GM19099 (cell line): ENCODE measurements around the gene KHDRBS2.

Source experiments
- POLR2A ChIP-seq: IDR thresholded peaks from 3 replicates; pipeline ENCODE4 v1.6.1; 2011; ENCODE audit warnings: low read depth; ENCODE audit not compliant: insufficient read length; ENCODE audit errors: extremely low read depth

Gene KHDRBS2

GRCh38 chr6:62103186-62103859 is 182.7 kb downstream of the KHDRBS2 start:
- TF ChIP-seq POLR2A, result no peak

GRCh38 chr6:62102387-62102786 is 183.6 kb downstream of the KHDRBS2 start:
- no peak for TF ChIP-seq POLR2A

GRCh38 chr6:62090442-62091229 is 195.4 kb downstream of the KHDRBS2 start:
- no peak for TF ChIP-seq POLR2A

DNA sequence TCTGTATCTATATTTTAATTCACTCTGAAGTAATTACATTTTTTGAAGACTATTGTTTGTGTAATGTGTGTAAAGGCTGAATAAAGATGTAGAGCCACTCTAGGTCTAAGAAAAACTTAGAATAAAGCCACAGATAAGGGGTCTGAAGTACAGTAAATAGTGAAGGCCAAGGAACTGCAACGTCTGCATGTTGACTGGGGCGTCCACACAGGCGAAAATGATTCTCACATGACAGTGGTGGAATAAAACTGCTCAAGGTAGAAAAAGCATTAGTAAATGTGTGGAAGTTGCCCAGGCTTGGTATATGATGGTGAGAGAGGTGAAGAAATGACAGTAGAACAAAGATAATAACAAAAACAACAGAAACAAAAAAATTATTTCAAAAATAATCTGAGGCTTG is 196.2 kb downstream of the KHDRBS2 start:
- TF ChIP-seq POLR2A, result no peak

DNA sequence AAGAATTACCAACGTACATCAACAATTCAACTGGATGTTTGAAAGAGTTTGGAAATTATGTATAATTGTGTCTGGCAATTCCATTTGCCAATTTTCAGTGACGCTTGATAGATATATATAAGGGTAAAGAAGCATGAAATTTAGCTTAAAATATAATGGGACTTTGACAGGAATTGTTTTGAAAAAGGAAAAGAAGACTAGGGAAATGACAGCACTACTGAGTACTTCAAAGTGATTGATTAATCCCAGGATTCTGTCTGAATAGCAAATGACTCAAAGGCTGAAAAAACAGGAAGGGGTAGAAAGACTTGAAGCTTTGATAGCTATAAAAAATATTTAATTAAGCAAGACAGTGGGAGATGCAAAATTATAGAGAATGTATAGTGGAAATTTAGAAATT is 200.0 kb downstream of the KHDRBS2 start:
- no peak for TF ChIP-seq POLR2A

GRCh38 chr6:62075869-62076268 is 210.2 kb downstream of the KHDRBS2 start:
- TF ChIP-seq POLR2A, result no peak

DNA sequence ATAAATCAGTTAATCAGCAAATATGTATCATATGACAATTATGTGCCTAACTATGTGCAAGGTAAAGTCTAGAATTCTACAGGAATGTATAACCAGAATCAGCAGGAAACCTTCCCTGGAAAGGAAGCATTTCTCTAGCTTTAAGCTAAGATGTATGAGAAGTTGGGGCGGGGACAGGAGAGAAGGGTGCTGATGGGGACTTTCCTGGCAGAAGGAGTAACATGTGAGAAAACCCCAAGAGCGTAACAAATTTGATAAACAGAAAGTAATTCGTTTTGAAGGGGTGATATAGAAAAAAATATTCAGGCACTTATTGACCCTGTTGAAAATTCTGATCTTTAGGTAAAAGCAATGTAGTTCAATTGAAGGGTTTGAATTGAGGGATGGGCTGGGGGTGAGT is 226.1 kb downstream of the KHDRBS2 start:
- TF ChIP-seq POLR2A, result no peak

DNA sequence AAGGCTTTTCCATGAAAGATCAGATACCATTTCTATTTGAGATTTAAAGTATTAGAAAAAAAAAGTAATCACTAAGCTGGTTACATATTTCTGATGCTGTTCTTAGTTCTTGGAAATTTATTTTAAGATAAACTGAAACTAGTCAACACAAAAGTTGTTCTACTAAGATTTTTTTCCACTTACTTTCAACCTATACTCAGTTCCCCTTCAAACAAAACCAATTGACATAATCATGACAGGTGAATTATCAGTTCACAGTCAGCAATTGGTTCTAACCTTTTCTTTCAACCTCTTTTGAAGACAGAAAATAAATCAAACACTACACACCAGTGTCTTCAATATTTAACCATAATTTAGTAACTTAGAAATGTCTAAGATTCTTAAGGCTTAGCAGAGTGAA is 228.7 kb downstream of the KHDRBS2 start:
- no peak for TF ChIP-seq POLR2A

- TF ChIP-seq POLR2A, result no peak
Measured at GRCh38 chr6:62045502-62045901, 240.5 kb downstream of the KHDRBS2 start.

GRCh38 chr6:62043084-62043483 is 242.9 kb downstream of the KHDRBS2 start:
- no peak for TF ChIP-seq POLR2A

- TF ChIP-seq POLR2A, result no peak
Measured at GRCh38 chr6:62042429-62042828, 243.6 kb downstream of the KHDRBS2 start.

GRCh38 chr6:62039605-62040004 is 246.4 kb downstream of the KHDRBS2 start:
- no peak for TF ChIP-seq POLR2A

- no peak for TF ChIP-seq POLR2A
Measured at GRCh38 chr6:62037445-62037844, 248.6 kb downstream of the KHDRBS2 start.

DNA sequence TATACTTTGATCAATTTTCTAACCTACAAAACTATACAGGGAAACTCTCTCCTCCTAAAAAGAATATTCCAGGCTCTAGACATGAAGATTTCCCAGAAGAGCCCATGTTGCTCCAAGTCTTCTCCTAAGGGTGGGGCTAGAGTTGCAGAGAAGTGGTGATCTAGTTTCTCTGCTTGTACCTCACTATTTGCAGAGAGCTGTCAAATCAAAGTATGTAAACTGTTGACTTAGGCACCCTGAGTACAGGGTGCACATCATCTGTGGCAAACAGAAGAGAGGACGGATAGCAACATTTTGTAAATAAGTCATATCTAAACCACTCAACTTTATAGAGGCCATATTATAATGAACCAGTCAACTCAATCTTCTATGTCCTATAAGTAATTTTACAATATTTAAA is 250.1 kb downstream of the KHDRBS2 start:
- TF ChIP-seq POLR2A, result no peak

DNA sequence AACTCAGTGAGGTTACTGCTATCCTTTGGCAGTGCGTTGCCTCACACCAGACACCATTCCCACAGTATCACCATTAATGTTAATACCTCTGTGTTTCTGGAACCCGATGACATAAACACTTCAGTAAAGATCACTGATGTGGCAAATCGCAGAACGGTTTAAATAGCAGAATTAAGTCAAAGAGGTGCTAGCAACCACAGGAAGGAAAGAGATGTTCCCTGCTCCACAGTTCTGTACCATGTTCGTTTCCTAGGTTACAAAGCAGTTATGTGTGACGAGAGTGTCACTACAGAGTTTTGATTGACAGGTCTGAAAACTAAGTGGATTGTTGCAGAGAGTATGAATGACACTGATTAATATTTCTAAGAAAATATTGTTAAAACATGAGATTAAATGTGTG is 272.3 kb downstream of the KHDRBS2 start:
- TF ChIP-seq POLR2A, result no peak

- TF ChIP-seq POLR2A, result no peak
Measured at GRCh38 chr6:62009445-62009844, 276.6 kb downstream of the KHDRBS2 start.
